Fibroblast of villous mesenchyme (primary cell): ENCODE results near the gene SOX5. TPM values are rescaled to one million over a fixed set of nuclear protein-coding genes. Genes with fewer than 3 reads are reported as not detected.

ENCODE experiments used
- DNase-seq: peaks from one replicate; pipeline ENCODE4 v3.0.0-alpha.2; 2010; ENCODE audit warnings: low read depth
- H3K4me3 ChIP-seq: 2 replicates; pipeline ENCODE4 v1.5.1; 2011; ENCODE audit warnings: low read depth, mild to moderate bottlenecking, low read length
- CTCF ChIP-seq: IDR thresholded peaks from 2 replicates; pipeline ENCODE4 v1.5.1; 2012; ENCODE audit warnings: low read depth, mild to moderate bottlenecking, low read length; ENCODE audit not compliant: insufficient read depth
- total RNA-seq: library from RNA; depleted of rRNA; stranded (reverse); fragments of >200 nt; gene quantifications from 2 replicates; pipeline ENCODE4 v1.2.3, GENCODE V29; 2012

The SOX5 gene
- total RNA-seq, 1 donor: 13.8 TPM

- DNase-seq: no peak
- no peak for TF ChIP-seq CTCF
These were observed 21.6 kb downstream of the SOX5 start for GRCh38 chr12:23927907-23928306.

GRCh38 chr12:23921099-23921856 is 28.2 kb downstream of the SOX5 start:
- DNase-seq: peak; percentile 16
- H3K4me3 ChIP-seq: no peak overlapping the region

More at GRCh38 chr12:23927907-23928306, 21.6 kb downstream of the SOX5 start:
- H3K4me3 ChIP-seq: no peak overlapping the region

GRCh38 chr12:23911574-23911973 is 37.9 kb downstream of the SOX5 start:
- no peak overlapping the region for H3K4me3 ChIP-seq
- no peak for TF ChIP-seq CTCF
- no peak for DNase-seq

More at GRCh38 chr12:23921099-23921856, 28.2 kb downstream of the SOX5 start:
- TF ChIP-seq CTCF: no peak

- H3K4me3 ChIP-seq: no peak overlapping the region
- no peak for DNase-seq
- TF ChIP-seq CTCF: no peak
These were observed 39.9 kb downstream of the SOX5 start for GRCh38 chr12:23909551-23909950.

- H3K4me3 ChIP-seq: no peak overlapping the region
- no peak for DNase-seq
- no peak for TF ChIP-seq CTCF
These were observed 43.1 kb downstream of the SOX5 start for GRCh38 chr12:23906329-23906728.

- peak; percentile 41 for DNase-seq
- TF ChIP-seq CTCF: no peak
- H3K4me3 ChIP-seq: no peak overlapping the region
These were observed 50.0 kb downstream of the SOX5 start for GRCh38 chr12:23899434-23899833.

GRCh38 chr12:23898121-23898520 is 51.3 kb downstream of the SOX5 start:
- no peak for TF ChIP-seq CTCF
- DNase-seq: no peak
- no peak overlapping the region for H3K4me3 ChIP-seq
